Esophagus muscularis mucosa (tissue), 4 donors: Measurements from ENCODE around the gene CPA5. TPM values are rescaled to one million over a fixed set of nuclear protein-coding genes. Genes with fewer than 3 reads are reported as not detected.

Experiments
- DNase-seq: peaks from one replicate; pipeline ENCODE4 v3.0.0-alpha.2; 2017; ENCODE audit errors: extremely low spot score
- H3K27ac ChIP-seq, 4 donors: fragments of 200-600 bp; sonication (generic); replicated peaks in 1 of 4; 1 replicate in 3 of 4; 2 replicates in 1 of 4; pipeline ENCODE4 v1.5.1; 2016 to 2019; ENCODE audit warnings: mild to moderate bottlenecking in 1 of 4
- H3K27me3 ChIP-seq, 4 donors: fragments of 200-600 bp; sonication (generic); one replicate each; pipeline versions ENCODE4 v1.5.1 to v1.6.0; 2016 to 2019
- H3K36me3 ChIP-seq, 4 donors: fragments of 200-600 bp; sonication (generic); one replicate each; pipeline ENCODE4 v1.5.1; 2016 to 2019
- H3K4me1 ChIP-seq, 4 donors: fragments of 200-600 bp; sonication (generic); one replicate each; pipeline ENCODE4 v1.5.1; 2016 to 2019
- H3K4me3 ChIP-seq, 4 donors: fragments of 200-600 bp; sonication (generic); 1 replicate in 2 of 4; 2 replicates in 2 of 4; pipeline ENCODE4 v1.5.1; 2016 to 2019; ENCODE audit warnings: mild to moderate bottlenecking in 4 of 4, moderate library complexity in 1 of 4
- H3K9me3 ChIP-seq, 4 donors: fragments of 200-600 bp; sonication (generic); 1 replicate in 3 of 4; 2 replicates in 1 of 4; pipeline ENCODE4 v1.5.1; 2016 to 2019
- CTCF ChIP-seq, 3 experiments: fragments of 200-600 bp in 2 of 3; fragments of 450-650 bp in 1 of 3; sonication (generic) in 2 of 3; IDR thresholded peaks; one replicate each; pipeline ENCODE4 v1.5.1; 2017 to 2019; ENCODE audit warnings: antibody characterized with exemption in 3 of 3, mild to moderate bottlenecking in 2 of 3, moderate library complexity in 1 of 3
- EP300 ChIP-seq: sonication (generic); formaldehyde crosslinking; IDR thresholded peaks from one replicate; pipeline ENCODE4 v1.6.1; 2017; ENCODE audit warnings: antibody characterized with exemption
- POLR2A ChIP-seq: fragments of 450-650 bp; IDR thresholded peaks from one replicate; pipeline ENCODE4 v1.6.1; 2017; ENCODE audit warnings: antibody characterized with exemption, moderate library complexity, mild to moderate bottlenecking, low read depth
- POLR2AphosphoS5 ChIP-seq, 2 donors: sonication (generic); formaldehyde crosslinking; IDR thresholded peaks; one replicate each; pipeline ENCODE4 v1.6.1; 2017; ENCODE audit warnings: antibody characterized with exemption in 2 of 2
- WGBS: methylation state at CpG from one replicate; pipeline ENCODE4 v1.1.5; 2018; 5-methylcytosine and 5-hydroxymethylcytosine counted together
- intact Hi-C: fragments of 100-400 bp; cut with DNase I; formaldehyde crosslinking; loops from one replicate; pipeline ENCODE4 v1.15.1; 2023
- total RNA-seq, 4 donors: library from RNA; depleted of rRNA; stranded (reverse); fragments of >200 nt; gene quantifications; one replicate each; pipeline versions ENCODE4 v1.1.0 to v1.2.1, GENCODE V29; 2016

The CPA5 gene
- total RNA-seq, 4 donors from 2014 or later: not detected

GRCh38 chr7:130396109-130396508, 51.5 kb downstream of the CPA5 start:
- intact Hi-C loops: no loop called here
- H3K4me3 ChIP-seq: no peak overlapping the region
- DNase-seq: no peak
- peaks cover 0 to 6% (median 2%) of the 10 kb centered on the region in 4 donors for H3K36me3 ChIP-seq
- H3K9me3 ChIP-seq: no peaks in the 10 kb centered on the region
- no peaks in the 10 kb centered on the region for H3K4me1 ChIP-seq
- TF ChIP-seq CTCF (IDR thresholded peaks at IDR 0.05) (no peak), EP300 (no peak), POLR2AphosphoS5 (IDR thresholded peaks at IDR 0.05) (no peak), POLR2A (no peak)
- no peaks in the 10 kb centered on the region for H3K27me3 ChIP-seq
- H3K27ac ChIP-seq: no peak overlapping the region
- 43% methylated on average over 3 of the region's 3 CpGs for WGBS

GRCh38 chr7:130397051-130397757, 52.6 kb downstream of the CPA5 start:
- no peaks in the 10 kb centered on the region for H3K9me3 ChIP-seq
- no peaks in the 10 kb centered on the region for H3K27me3 ChIP-seq
- H3K4me3 ChIP-seq: no peak overlapping the region
- H3K27ac ChIP-seq: no peak overlapping the region
- 75% methylated on average over 7 of the region's 7 CpGs for WGBS
- intact Hi-C loops: no loop called here
- DNase-seq: no peak
- TF ChIP-seq POLR2AphosphoS5 (IDR thresholded peaks at IDR 0.05): no peak
- no peak for TF ChIP-seq POLR2A
- TF ChIP-seq CTCF (IDR thresholded peaks at IDR 0.05): no peak
- no peak for TF ChIP-seq EP300
- peaks cover 0 to 11% (median 2%) of the 10 kb centered on the region in 4 donors for H3K36me3 ChIP-seq
- H3K4me1 ChIP-seq: no peaks in the 10 kb centered on the region

GRCh38 chr7:130397758-130398073, 53.1 kb downstream of the CPA5 start:
- H3K36me3 ChIP-seq: peaks cover 0 to 14% (median 5%) of the 10 kb centered on the region in 4 donors
- TF ChIP-seq POLR2A: no peak
- TF ChIP-seq EP300: no peak
- TF ChIP-seq CTCF (IDR thresholded peaks at IDR 0.05): no peak
- TF ChIP-seq POLR2AphosphoS5 (IDR thresholded peaks at IDR 0.05): no peak
- no peaks in the 10 kb centered on the region for H3K9me3 ChIP-seq
- intact Hi-C loops: no loop called here
- H3K27ac ChIP-seq: no peak overlapping the region
- no peaks in the 10 kb centered on the region for H3K27me3 ChIP-seq
- DNase-seq: no peak
- no peaks in the 10 kb centered on the region for H3K4me1 ChIP-seq
- no peak overlapping the region for H3K4me3 ChIP-seq
- 90% methylated on average over 3 of the region's 3 CpGs for WGBS

- intact Hi-C loops: no loop called here
- Histone ChIP-seq H3K36me3 (peaks cover 0 to 22% (median 6%) of the 10 kb centered on the region in 4 donors), H3K9me3 (no peaks in the 10 kb centered on the region), H3K4me1 (no peaks in the 10 kb centered on the region), H3K27me3 (no peaks in the 10 kb centered on the region), H3K4me3 (no peak overlapping the region), H3K27ac (no peak overlapping the region)
- 75% methylated on average over 8 of the region's 8 CpGs for WGBS
- TF ChIP-seq POLR2AphosphoS5 (IDR thresholded peaks at IDR 0.05) (no peak), POLR2A (no peak), EP300 (no peak), CTCF (IDR thresholded peaks at IDR 0.05) (no peak)
- DNase-seq: no peak
These were observed 54.0 kb downstream of the CPA5 start for GRCh38 chr7:130398526-130399090.
